GM23338 (cell line): ENCODE results near the gene NTRK1. TPM values are rescaled to one million over a fixed set of nuclear protein-coding genes. Genes with fewer than 3 reads are reported as not detected.
"Not testable (repeated sequence)": the region's sequence is repeated elsewhere in the genome, so short reads cannot be mapped to it uniquely, and the experiment has no call there.

Experiments used
- ATAC-seq: fragments of 200-7000 bp; cut with Tn5 transposase; 3 replicates; pipeline ENCODE4 v1.9.1; 2020
- DNase-seq: peaks from one replicate; pipeline ENCODE4 v3.0.0-alpha.2; 2015; ENCODE audit warnings: low spot score
- H2AFZ ChIP-seq: fragments of 200-600 bp; sonication (generic); 2 replicates; pipeline ENCODE4 v1.8.0; 2016; ENCODE audit warnings: antibody characterized with exemption, mild to moderate bottlenecking, moderate library complexity
- H3F3A ChIP-seq: fragments of 200-600 bp; sonication (generic); replicated peaks from 2 replicates; pipeline ENCODE4 v1.8.0; 2017; ENCODE audit warnings: antibody characterized with exemption, mixed run types, low read depth
- H3K27ac ChIP-seq: fragments of 200-600 bp; sonication (generic); 2 replicates; pipeline ENCODE4 v1.6.1; 2016; ENCODE audit warnings: low read depth
- H3K27me3 ChIP-seq: fragments of 200-600 bp; sonication (generic); 2 replicates; pipeline ENCODE4 v1.8.0; 2016; ENCODE audit warnings: mild to moderate bottlenecking, mixed run types, moderate library complexity; ENCODE audit not compliant: insufficient read depth
- H3K36me3 ChIP-seq: fragments of 200-600 bp; sonication (generic); 2 replicates; pipeline ENCODE4 v1.8.0; 2016; ENCODE audit warnings: mild to moderate bottlenecking; ENCODE audit not compliant: insufficient read depth
- H3K4me1 ChIP-seq: fragments of 200-600 bp; sonication (generic); 2 replicates; pipeline ENCODE4 v1.8.0; 2016; ENCODE audit warnings: mild to moderate bottlenecking, moderate library complexity; ENCODE audit not compliant: insufficient read depth
- H3K4me2 ChIP-seq: fragments of 200-600 bp; sonication (generic); 2 replicates; pipeline ENCODE4 v1.7.1; 2017; ENCODE audit warnings: mixed run types
- H3K4me3 ChIP-seq: fragments of 200-600 bp; sonication (generic); 2 replicates; pipeline ENCODE4 v1.6.1; 2016; ENCODE audit warnings: mixed run types
- H3K79me2 ChIP-seq: fragments of 200-600 bp; sonication (generic); replicated peaks from 2 replicates; pipeline ENCODE4 v1.8.0; 2017; ENCODE audit warnings: mild to moderate bottlenecking; ENCODE audit not compliant: insufficient read depth
- H3K9me2 ChIP-seq: fragments of 200-600 bp; sonication (generic); 2 replicates; pipeline ENCODE4 v1.8.0; 2017; ENCODE audit not compliant: insufficient read depth
- H4K20me1 ChIP-seq: fragments of 200-600 bp; sonication (generic); replicated peaks from 2 replicates; pipeline ENCODE4 v1.8.0; 2017; ENCODE audit warnings: mild to moderate bottlenecking; ENCODE audit not compliant: insufficient read depth
- H3K27ac Mint-ChIP-seq: 2 replicates; pipeline ENCODE4 v1.8.0; 2020; ENCODE audit warnings: inconsistent platforms, mild to moderate bottlenecking, moderate library complexity, mixed read lengths
- H3K27me3 Mint-ChIP-seq: 3 replicates; pipeline ENCODE4 v1.8.0; 2022; ENCODE audit warnings: low read depth, mild to moderate bottlenecking, moderate library complexity, mixed read lengths, inconsistent platforms; ENCODE audit not compliant: insufficient read depth, poor library complexity
- H3K36me3 Mint-ChIP-seq: 3 replicates; pipeline ENCODE4 v1.8.0; 2021; ENCODE audit warnings: low read depth, mild to moderate bottlenecking, inconsistent platforms, moderate library complexity, mixed read lengths
- H3K4me1 Mint-ChIP-seq: 3 replicates; pipeline ENCODE4 v1.8.0; 2020; ENCODE audit warnings: mild to moderate bottlenecking, inconsistent platforms, mixed read lengths
- H3K4me3 Mint-ChIP-seq: 3 replicates; pipeline ENCODE4 v1.8.0; 2021; ENCODE audit warnings: moderate library complexity, mild to moderate bottlenecking, inconsistent platforms, mixed read lengths
- H3K9me3 Mint-ChIP-seq: 3 replicates; pipeline ENCODE4 v1.8.0; 2020; ENCODE audit warnings: moderate library complexity, mild to moderate bottlenecking, inconsistent platforms, mixed read lengths
- CREB1 ChIP-seq: fragments of 250-450 bp; sonication (Bioruptor Pico); IDR thresholded peaks from 2 replicates; pipeline ENCODE4 v1.5.0; 2020; ENCODE audit warnings: low read depth, mild to moderate bottlenecking, moderate library complexity
- ETS1 ChIP-seq: IDR thresholded peaks from 2 replicates; pipeline ENCODE4 v1.6.1; 2016; ENCODE audit warnings: antibody characterized with exemption
- JUNB ChIP-seq: IDR thresholded peaks from one replicate; pipeline ENCODE4 v1.6.1; 2016; ENCODE audit warnings: antibody characterized with exemption; ENCODE audit not compliant: unreplicated experiment
- NANOG ChIP-seq: IDR thresholded peaks from 2 replicates; pipeline ENCODE4 v1.6.1; 2016; ENCODE audit warnings: antibody characterized with exemption, borderline replicate concordance
- POLR2AphosphoS5 ChIP-seq: IDR thresholded peaks from 2 replicates; pipeline ENCODE4 v1.6.1; 2016; ENCODE audit warnings: antibody characterized with exemption, low read depth
- REST ChIP-seq: IDR thresholded peaks from one replicate; pipeline ENCODE4 v1.6.1; 2018; ENCODE audit warnings: antibody characterized with exemption; ENCODE audit not compliant: unreplicated experiment
- STAT1 ChIP-seq: IDR thresholded peaks from one replicate; pipeline ENCODE4 v1.6.1; 2016; ENCODE audit warnings: antibody characterized with exemption; ENCODE audit not compliant: unreplicated experiment
- ZNF114 ChIP-seq: fragments of 250-450 bp; sonication (Bioruptor Pico); IDR thresholded peaks from 2 replicates; pipeline ENCODE4 v1.5.0; 2020; ENCODE audit warnings: mild to moderate bottlenecking, moderate library complexity
- ZNF331 ChIP-seq: fragments of 250-450 bp; sonication (Bioruptor Pico); IDR thresholded peaks from 2 replicates; pipeline ENCODE4 v1.5.0; 2020; ENCODE audit warnings: low read depth, mild to moderate bottlenecking, moderate library complexity
- ZNF462 ChIP-seq: fragments of 250-450 bp; sonication (Bioruptor Pico); IDR thresholded peaks from 2 replicates; pipeline ENCODE4 v1.5.0; 2020; ENCODE audit warnings: mild to moderate bottlenecking, moderate library complexity
- polyA plus RNA-seq: library from polyadenylated mRNA; unstranded; fragments of >200 nt; fragmentation: Nextera tagmentation; extraction: Ambion mirVana; gene quantifications from 2 replicates; pipeline ENCODE4 v1.2.1, GENCODE V29; 2016
- total RNA-seq: library from RNA; depleted of rRNA; stranded (reverse); fragments of >200 nt; shearing (Covaris generic); gene quantifications from 2 replicates; pipeline ENCODE4 v1.2.3, GENCODE V29; 2014

NTRK1 gene
- total and polyA plus RNA-seq, 2 experiments from 2014 or later, result 0.42 to 0.45 TPM

- H3K27ac ChIP-seq, DNase-seq, H3K27ac Mint-ChIP-seq, H3K9me3 Mint-ChIP-seq, H3F3A ChIP-seq, H3K36me3 Mint-ChIP-seq, H3K36me3 ChIP-seq, H3K9me2 ChIP-seq, H4K20me1 ChIP-seq, ATAC-seq, H2AFZ ChIP-seq, H3K79me2 ChIP-seq: not testable (repeated sequence)
- peak overlapping the region; percentile 70; the same call in 2 of the 3 replicates for H3K4me3 Mint-ChIP-seq
- peaks cover 85% of the 10 kb centered on the region for H3K27me3 Mint-ChIP-seq
- peak overlapping the region; percentile 96; the same call in 1 of the 2 replicates for H3K4me2 ChIP-seq
- H3K4me3 ChIP-seq, result peak overlapping the region; percentile 75
- H3K4me1 ChIP-seq, result peaks cover 13% of the 10 kb centered on the region; the same call in 1 of the 2 replicates
- peaks cover 33% of the 10 kb centered on the region for H3K4me1 Mint-ChIP-seq
- peaks cover 96% of the 10 kb centered on the region for H3K27me3 ChIP-seq
Observed at GRCh38 chr1:156926695-156927094, 66.0 kb downstream of the NTRK1 start.

- H3K4me3 Mint-ChIP-seq, result peak overlapping the region; percentile 70
- peak overlapping the region; percentile 97 for H2AFZ ChIP-seq
- peaks cover 81% of the 10 kb centered on the region for H3K27me3 Mint-ChIP-seq
- TF ChIP-seq NANOG (no peak), JUNB (peak; percentile 45), POLR2AphosphoS5 (no peak), ZNF462 (CRISPR knock-in tag) (no peak), STAT1 (no peak), ZNF331 (CRISPR knock-in tag) (no peak), ETS1 (no peak), CREB1 (CRISPR knock-in tag) (no peak), ZNF114 (CRISPR knock-in tag) (no peak), REST (no peak)
Observed at GRCh38 chr1:156927215-156928042, 66.8 kb downstream of the NTRK1 start.

More at GRCh38 chr1:156927215-156928042, 66.8 kb downstream of the NTRK1 start:
- peak overlapping the region; percentile 96 for H3K4me2 ChIP-seq
- H3K9me3 Mint-ChIP-seq, result no peaks in the 10 kb centered on the region; the same call in 1 of the 3 replicates
- H3K36me3 Mint-ChIP-seq, result no peaks in the 10 kb centered on the region
- peaks cover 31% of the 10 kb centered on the region for H3K4me1 Mint-ChIP-seq
- peaks cover 89% of the 10 kb centered on the region for H3K27me3 ChIP-seq
- no peak overlapping the region for H3K27ac Mint-ChIP-seq
- peaks cover 9% of the 10 kb centered on the region; the same call in 1 of the 2 replicates for H3F3A ChIP-seq
- H3K9me2 ChIP-seq, result no peaks in the 10 kb centered on the region
- H4K20me1 ChIP-seq, result no peaks in the 10 kb centered on the region
- peak overlapping the region; percentile 75 for H3K4me3 ChIP-seq
- H3K27ac ChIP-seq, result no peak overlapping the region
- H3K79me2 ChIP-seq, result no peaks in the 10 kb centered on the region
- DNase-seq, result peak; percentile 97
- peaks cover 13% of the 10 kb centered on the region; the same call in 1 of the 2 replicates for H3K4me1 ChIP-seq
- H3K36me3 ChIP-seq, result no peaks in the 10 kb centered on the region
- ATAC-seq, result peak; percentile 75
